Right lobe of liver (tissue), 4 donors: ENCODE measurements around the gene ZNF579.

Source experiments
- CTCF ChIP-seq, 4 donors: fragments of 200-600 bp in 3 of 4; fragments of 450-650 bp in 1 of 4; IDR thresholded peaks; one replicate each; pipeline versions ENCODE4 v1.5.1 to v1.8.0; 2016 to 2022; ENCODE audit warnings: antibody characterized with exemption in 4 of 4, mild to moderate bottlenecking in 2 of 4
- POLR2A ChIP-seq: fragments of 450-650 bp; IDR thresholded peaks from one replicate; pipeline ENCODE4 v1.6.1; 2017; ENCODE audit warnings: antibody characterized with exemption, mild to moderate bottlenecking
- donor health status: DM: no; HTN: no; CAD: no.
- donor health status: DM: no; HTN: no; CAD: no.
- donor health status: DM: no; HTN: yes; CAD: no.

- TF ChIP-seq POLR2A (no peak), CTCF (IDR thresholded peaks at IDR 0.05) (no peak)
Measured at GRCh38 chr19:55578031-55578760, 2.5 kb downstream of the ZNF579 start.
